T-helper 1 cell (primary cell): ENCODE measurements around the gene FUT7.

Experiments used
- DNase-seq, 5 donors: peaks; one replicate each; pipeline ENCODE4 v3.0.0-alpha.2; 2012 to 2020

The FUT7 gene

GRCh38 chr9:137001857-137002645 lies 29.8 kb downstream of the FUT7 start:
- no peak for DNase-seq

- peak in 1 of 5 donors; percentile 72 for DNase-seq
Measured at GRCh38 chr9:137000177-137000930, 31.5 kb downstream of the FUT7 start.

GRCh38 chr9:136997830-136998234 lies 34.1 kb downstream of the FUT7 start:
- DNase-seq = peak in 1 of 5 donors; percentile 44

- no peak for DNase-seq
Measured at GRCh38 chr9:136997371-136997770, 34.5 kb downstream of the FUT7 start.

GRCh38 chr9:136996361-136997292 lies 35.3 kb downstream of the FUT7 start, which contains the start of gene CLIC3:
TSS of gene CLIC3 (minus strand) at chr9:136996568. CDS start at chr9:136996543, 25 bp downstream.
- peak; percentile 13 to 55 (median 37) for DNase-seq

GRCh38 chr9:136995772-136996311 lies 36.0 kb downstream of the FUT7 start:
- DNase-seq = no peak

- DNase-seq = no peak
Measured at GRCh38 chr9:136995362-136995761, 36.5 kb downstream of the FUT7 start.

GRCh38 chr9:136994888-136995230 lies 37.0 kb downstream of the FUT7 start:
- DNase-seq = no peak

GRCh38 chr9:136994180-136994887 lies 37.6 kb downstream of the FUT7 start:
- no peak for DNase-seq

GRCh38 chr9:136992819-136993369 lies 39.0 kb downstream of the FUT7 start:
- no peak for DNase-seq

GRCh38 chr9:136991993-136992818 lies 39.7 kb downstream of the FUT7 start, which contains the start of gene PAXX:
TSS of gene PAXX (plus strand) at chr9:136992422. CDS start at chr9:136992444, 22 bp downstream.
- peak; percentile 90 to 94 (median 91) for DNase-seq

GRCh38 chr9:136990242-136990911 lies 41.5 kb downstream of the FUT7 start:
- no peak for DNase-seq

GRCh38 chr9:136988872-136989271 lies 43.0 kb downstream of the FUT7 start:
- DNase-seq = no peak

- DNase-seq = no peak
Measured at GRCh38 chr9:136985853-136986252, 46.0 kb downstream of the FUT7 start.

GRCh38 chr9:136985027-136985602 lies 46.8 kb downstream of the FUT7 start:
- DNase-seq = no peak

GRCh38 chr9:136984464-136985026 lies 47.3 kb downstream of the FUT7 start:
- no peak for DNase-seq

GRCh38 chr9:136983656-136984314 lies 48.1 kb downstream of the FUT7 start:
- no peak for DNase-seq

GRCh38 chr9:136983167-136983566 lies 48.7 kb downstream of the FUT7 start:
- no peak for DNase-seq
